Left lung (tissue), 10 donors: Measurements from ENCODE around the gene SMC2. TPM values are rescaled to one million over a fixed set of nuclear protein-coding genes. Genes with fewer than 3 reads are reported as not detected.

Experiments used
- ATAC-seq: fragments of 200-7000 bp; cut with Tn5 transposase; one replicate; pipeline ENCODE4 v1.9.1; 2020; ENCODE audit warnings: moderate library complexity
- DNase-seq, 4 donors: peaks; one replicate each; pipeline ENCODE4 v3.0.0-alpha.2; 2013 to 2020
- H3K27ac ChIP-seq, 2 donors: fragments of 200-600 bp; sonication (generic) in 1 of 2; one replicate each; pipeline versions ENCODE4 v1.5.0 to v1.8.0; 2020 to 2021
- H3K27me3 ChIP-seq, 2 donors: fragments of 200-600 bp; sonication (generic) in 1 of 2; one replicate each; pipeline versions ENCODE4 v1.5.0 to v1.8.0; 2020 to 2021
- H3K36me3 ChIP-seq, 2 donors: fragments of 200-600 bp; sonication (generic) in 1 of 2; one replicate each; pipeline versions ENCODE4 v1.5.0 to v1.8.0; 2020 to 2021
- H3K4me1 ChIP-seq, 2 donors: fragments of 200-600 bp; one replicate each; pipeline ENCODE4 v1.8.0; 2021
- H3K4me3 ChIP-seq, 2 donors: fragments of 200-600 bp; sonication (generic) in 1 of 2; one replicate each; pipeline versions ENCODE4 v1.5.0 to v1.8.0; 2020 to 2021; ENCODE audit warnings: mild to moderate bottlenecking in 1 of 2
- H3K9me3 ChIP-seq, 2 donors: fragments of 200-600 bp; sonication (generic) in 1 of 2; one replicate each; pipeline versions ENCODE4 v1.5.0 to v1.8.0; 2020 to 2021
- intact Hi-C, 2 donors: fragments of 100-400 bp; cut with DNase I; formaldehyde crosslinking; loops; one replicate each; pipeline versions ENCODE4 v1.11.2 to v1.14.2; 2022
- polyA plus RNA-seq, 6 donors: library from polyadenylated mRNA; unstranded; fragments of 120-200 nt; gene quantifications; one replicate each; pipeline ENCODE4 v1.2.1, GENCODE V29; 2013; ENCODE audit not compliant: insufficient read length in 6 of 6
- total RNA-seq, 2 donors: library from RNA; stranded (reverse); fragmentation: NEBNext Ultra II Directional; extraction: Animal tissue kit (Norgen Biotek cat#: 25700); gene quantifications; one replicate each; pipeline ENCODE4 v1.2.1, GENCODE V29; 2021
- TF ChIP-seq, protein P1 (sequence below), 2 donors: fragments of 200-600 bp; sonication (generic) in 1 of 2; IDR thresholded peaks; one replicate each; pipeline versions ENCODE4 v1.5.0 to v1.8.0; 2021; ENCODE audit warnings: antibody characterized with exemption in 2 of 2
- donor health status: DM: no; HTN: yes; CAD: no.
- donor health status: DM: no; HTN: no; CAD: no.

Gene SMC2
- total and polyA plus RNA-seq, 8 donors: 14.9 to 49.4 (median 31.5) TPM

DNA sequence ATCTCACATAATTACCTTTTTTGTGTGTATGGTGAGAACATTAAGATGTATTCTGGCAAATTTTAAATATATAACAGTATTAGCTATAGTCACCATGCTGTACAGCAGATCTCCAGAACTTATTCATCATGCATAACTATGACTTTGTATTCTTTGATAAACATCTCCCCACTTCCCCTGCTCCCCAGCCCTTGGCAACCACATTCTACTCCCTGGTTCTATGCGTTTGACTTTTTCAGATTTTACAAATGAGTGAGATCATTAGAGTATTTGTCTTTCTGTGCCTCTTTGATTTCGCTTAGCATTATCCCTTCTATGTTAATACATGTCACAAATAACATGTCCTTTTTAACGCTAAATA, 49.4 kb downstream of the SMC2 start:
- Histone ChIP-seq H3K27ac (no peak overlapping the region), H3K36me3 (peaks cover 0 to 31% of the 10 kb centered on the region in 2 donors), H3K9me3 (no peaks in the 10 kb centered on the region), H3K4me3 (no peak overlapping the region), H3K4me1 (no peaks in the 10 kb centered on the region), H3K27me3 (no peaks in the 10 kb centered on the region)
- intact Hi-C loops: no loop called here
- ATAC-seq (no peak), DNase-seq (no peak)
- TF ChIP-seq, protein P1, sequence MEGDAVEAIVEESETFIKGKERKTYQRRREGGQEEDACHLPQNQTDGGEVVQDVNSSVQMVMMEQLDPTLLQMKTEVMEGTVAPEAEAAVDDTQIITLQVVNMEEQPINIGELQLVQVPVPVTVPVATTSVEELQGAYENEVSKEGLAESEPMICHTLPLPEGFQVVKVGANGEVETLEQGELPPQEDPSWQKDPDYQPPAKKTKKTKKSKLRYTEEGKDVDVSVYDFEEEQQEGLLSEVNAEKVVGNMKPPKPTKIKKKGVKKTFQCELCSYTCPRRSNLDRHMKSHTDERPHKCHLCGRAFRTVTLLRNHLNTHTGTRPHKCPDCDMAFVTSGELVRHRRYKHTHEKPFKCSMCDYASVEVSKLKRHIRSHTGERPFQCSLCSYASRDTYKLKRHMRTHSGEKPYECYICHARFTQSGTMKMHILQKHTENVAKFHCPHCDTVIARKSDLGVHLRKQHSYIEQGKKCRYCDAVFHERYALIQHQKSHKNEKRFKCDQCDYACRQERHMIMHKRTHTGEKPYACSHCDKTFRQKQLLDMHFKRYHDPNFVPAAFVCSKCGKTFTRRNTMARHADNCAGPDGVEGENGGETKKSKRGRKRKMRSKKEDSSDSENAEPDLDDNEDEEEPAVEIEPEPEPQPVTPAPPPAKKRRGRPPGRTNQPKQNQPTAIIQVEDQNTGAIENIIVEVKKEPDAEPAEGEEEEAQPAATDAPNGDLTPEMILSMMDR (IDR thresholded peaks at IDR 0.05): no peak

DNA sequence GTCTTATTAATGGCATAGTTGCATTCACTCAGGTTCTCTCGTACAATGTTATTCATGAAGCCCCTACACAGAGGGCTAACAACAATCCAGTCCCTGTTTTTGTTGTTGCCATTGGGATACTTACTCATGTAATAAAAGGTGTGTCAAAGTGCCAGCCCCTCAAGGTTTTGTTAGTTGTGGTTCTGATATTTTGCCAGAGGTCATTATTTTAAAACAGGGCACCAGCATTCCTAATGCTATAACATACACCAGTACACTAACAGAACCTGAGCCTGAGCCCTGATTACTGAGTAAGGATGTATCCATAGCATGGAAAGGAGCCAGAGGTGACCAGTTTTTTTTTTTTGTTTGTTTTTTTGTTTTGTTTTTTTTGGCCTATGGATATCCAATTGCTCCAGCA, 50.2 kb downstream of the SMC2 start:
- ATAC-seq: no peak
- H3K36me3 ChIP-seq: peaks cover 0 to 23% of the 10 kb centered on the region in 2 donors

DNA sequence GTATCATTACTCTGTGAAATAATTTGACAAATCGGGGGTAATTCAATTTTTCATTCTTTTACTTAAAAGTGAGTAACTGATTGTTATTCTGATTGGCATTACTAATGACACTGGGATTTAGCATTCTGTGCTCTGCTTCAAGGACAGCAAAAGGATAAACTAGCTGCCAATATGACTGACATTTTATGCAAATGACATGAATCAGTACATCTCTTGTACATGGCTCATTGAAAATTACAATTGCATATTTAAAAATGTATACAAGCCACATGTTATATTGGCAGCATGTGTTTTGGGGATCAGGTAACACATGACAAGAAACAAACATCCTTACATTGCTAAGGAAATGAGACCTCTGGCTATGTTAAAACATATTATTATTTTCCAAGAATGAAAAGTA, 79.0 kb downstream of the SMC2 start:
- ATAC-seq (no peak), DNase-seq (no peak)
- no peak overlapping the region for H3K27ac ChIP-seq
- intact Hi-C loops: no loop called here
- no peak overlapping the region for H3K4me3 ChIP-seq
- no peaks in the 10 kb centered on the region for H3K27me3 ChIP-seq
- H3K4me1 ChIP-seq: no peaks in the 10 kb centered on the region
- H3K9me3 ChIP-seq: peaks cover 0 to under 1% of the 10 kb centered on the region in 2 donors
- H3K36me3 ChIP-seq: no peaks in the 10 kb centered on the region
- TF ChIP-seq, protein P1 (IDR thresholded peaks at IDR 0.05): no peak

More for the DNA sequence above, 50.2 kb downstream of the SMC2 start:
- DNase-seq: no peak
- Histone ChIP-seq H3K9me3 (no peaks in the 10 kb centered on the region), H3K27ac (no peak overlapping the region), H3K27me3 (no peaks in the 10 kb centered on the region), H3K4me3 (no peak overlapping the region), H3K4me1 (no peaks in the 10 kb centered on the region)
- intact Hi-C loops: no loop called here
- TF ChIP-seq, protein P1 (IDR thresholded peaks at IDR 0.05): no peak

DNA sequence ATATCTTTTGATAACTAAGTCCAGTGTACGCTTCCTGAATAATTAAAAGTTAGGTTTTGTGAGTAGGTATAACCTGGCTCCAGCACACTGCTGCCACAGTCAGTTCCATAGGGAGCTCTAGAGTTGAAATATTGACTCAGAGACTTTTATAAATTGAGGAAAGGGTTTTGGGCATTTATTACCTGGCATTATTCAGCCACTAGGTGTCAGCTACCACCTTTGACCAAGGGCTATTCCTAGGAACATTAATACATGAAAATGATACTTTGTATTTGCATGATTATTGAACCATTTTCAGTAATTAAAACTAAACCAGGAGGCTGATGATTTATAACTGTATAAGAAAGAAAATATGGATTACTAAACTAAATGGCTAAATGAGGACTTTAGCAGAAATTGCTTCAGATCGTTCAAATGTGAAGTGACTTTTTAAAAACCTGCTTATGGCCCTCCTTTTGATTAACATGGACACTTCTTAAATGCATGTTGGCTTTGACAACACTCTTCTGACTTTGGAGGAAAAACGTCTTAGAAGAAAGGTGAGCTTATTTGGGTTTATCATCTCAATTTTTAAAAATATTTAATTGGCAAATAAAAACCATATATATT, 83.0 kb downstream of the SMC2 start:
- TF ChIP-seq, protein P1 (IDR thresholded peaks at IDR 0.05): peak; percentile 33 to 45
- Histone ChIP-seq H3K27me3 (no peaks in the 10 kb centered on the region), H3K9me3 (no peaks in the 10 kb centered on the region), H3K4me1 (no peaks in the 10 kb centered on the region), H3K36me3 (no peaks in the 10 kb centered on the region), H3K4me3 (no peak overlapping the region), H3K27ac (no peak overlapping the region)
- DNase-seq (peak in 1 of 4 donors; percentile 5), ATAC-seq (peak; percentile 64)
- intact Hi-C loops: no loop called here

DNA sequence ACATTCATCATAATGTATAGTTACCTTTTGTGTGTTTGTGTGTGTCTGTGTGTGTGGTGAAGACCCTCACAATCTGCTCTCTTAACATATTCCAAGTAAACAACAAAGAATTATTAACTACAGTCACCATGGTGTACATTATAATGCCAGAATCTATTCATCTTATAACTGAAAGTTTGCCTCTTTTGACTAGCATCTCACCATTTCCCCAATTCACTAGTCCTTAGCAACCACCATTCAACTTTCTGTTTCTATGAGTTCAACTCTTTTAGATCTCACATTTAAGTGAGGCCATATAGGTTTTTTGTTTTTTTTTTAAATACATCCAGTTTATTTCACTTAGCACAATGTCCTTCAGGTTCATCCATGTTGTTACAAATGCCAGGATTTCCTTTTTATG, 83.6 kb downstream of the SMC2 start:
- no peak overlapping the region for H3K27ac ChIP-seq
- ATAC-seq (no peak), DNase-seq (no peak)
- no peaks in the 10 kb centered on the region for H3K36me3 ChIP-seq
- H3K4me1 ChIP-seq: no peaks in the 10 kb centered on the region
- H3K9me3 ChIP-seq: no peaks in the 10 kb centered on the region
- intact Hi-C loops: no loop called here
- TF ChIP-seq, protein P1 (IDR thresholded peaks at IDR 0.05): no peak
- no peak overlapping the region for H3K4me3 ChIP-seq
- H3K27me3 ChIP-seq: no peaks in the 10 kb centered on the region
